ENCODE results near the gene NSDHL. TPM values are rescaled to one million over a fixed set of nuclear protein-coding genes. Genes with fewer than 3 reads are reported as not detected.

NSDHL gene
- total RNA-seq, 2 experiments from 2014 or later, result 13.7 to 20.2 TPM

DNA sequence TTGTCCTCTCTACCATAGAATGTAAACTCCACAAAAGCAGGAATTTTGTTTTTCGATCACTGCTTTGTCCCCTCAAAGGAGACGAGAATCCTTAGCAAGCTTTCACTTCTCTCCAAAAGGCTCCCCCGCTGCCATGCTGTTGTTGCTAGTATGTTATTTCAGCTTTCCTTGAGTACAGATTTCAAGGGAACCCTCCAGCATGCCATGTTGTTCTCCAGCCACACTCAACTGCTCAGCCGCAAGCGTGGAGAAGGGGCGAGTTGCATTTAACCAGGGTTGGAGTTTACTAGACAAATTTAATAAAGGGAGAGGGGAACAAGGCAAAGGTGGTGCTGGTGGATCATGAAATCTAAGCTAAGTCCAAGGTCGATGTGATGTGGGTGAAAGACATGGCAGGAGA, 23.1 kb downstream of the NSDHL start:
- POLR2A ChIA-PET, result no interaction called here
- no peak overlapping the region for H3K4me3 ChIP-seq (ENCODE audit: low read depth, low read length, poor library complexity, severe bottlenecking)
- H3K4me1 ChIP-seq (ENCODE audit: insufficient read depth, low read length, poor library complexity, severe bottlenecking), result no peaks in the 10 kb centered on the region
- H3K79me2 ChIP-seq (ENCODE audit: insufficient read depth, low read depth, low read length), result no peaks in the 10 kb centered on the region
- DNase-seq (ENCODE audit: low spot score), result no peak
- no peak overlapping the region for H2AFZ ChIP-seq (ENCODE audit: low read length)
- no TSS peak for BruUV-seq (replicated peaks)
- H4K20me1 ChIP-seq (ENCODE audit: insufficient read depth, low read length), result no peaks in the 10 kb centered on the region
- intact Hi-C loops (cut with micrococcal nuclease; ENCODE audit: unreplicated experiment), result no loop called here
- no peaks in the 10 kb centered on the region for H3K9me3 ChIP-seq (ENCODE audit: low read length)
- H3K27ac ChIP-seq (ENCODE audit: low read depth, low read length, poor library complexity, severe bottlenecking), result no peak overlapping the region
- no peak overlapping the region for H3K4me2 ChIP-seq (ENCODE audit: low read length)
- H3K9me2 ChIP-seq (ENCODE audit: insufficient read depth, low read length), result no peaks in the 10 kb centered on the region
- CTCF ChIA-PET (ENCODE audit: unreplicated experiment), result no interaction called here
- peaks cover 14% of the 10 kb centered on the region for H3K36me3 ChIP-seq (ENCODE audit: insufficient read depth, low read length)
- TF ChIP-seq, protein P1, sequence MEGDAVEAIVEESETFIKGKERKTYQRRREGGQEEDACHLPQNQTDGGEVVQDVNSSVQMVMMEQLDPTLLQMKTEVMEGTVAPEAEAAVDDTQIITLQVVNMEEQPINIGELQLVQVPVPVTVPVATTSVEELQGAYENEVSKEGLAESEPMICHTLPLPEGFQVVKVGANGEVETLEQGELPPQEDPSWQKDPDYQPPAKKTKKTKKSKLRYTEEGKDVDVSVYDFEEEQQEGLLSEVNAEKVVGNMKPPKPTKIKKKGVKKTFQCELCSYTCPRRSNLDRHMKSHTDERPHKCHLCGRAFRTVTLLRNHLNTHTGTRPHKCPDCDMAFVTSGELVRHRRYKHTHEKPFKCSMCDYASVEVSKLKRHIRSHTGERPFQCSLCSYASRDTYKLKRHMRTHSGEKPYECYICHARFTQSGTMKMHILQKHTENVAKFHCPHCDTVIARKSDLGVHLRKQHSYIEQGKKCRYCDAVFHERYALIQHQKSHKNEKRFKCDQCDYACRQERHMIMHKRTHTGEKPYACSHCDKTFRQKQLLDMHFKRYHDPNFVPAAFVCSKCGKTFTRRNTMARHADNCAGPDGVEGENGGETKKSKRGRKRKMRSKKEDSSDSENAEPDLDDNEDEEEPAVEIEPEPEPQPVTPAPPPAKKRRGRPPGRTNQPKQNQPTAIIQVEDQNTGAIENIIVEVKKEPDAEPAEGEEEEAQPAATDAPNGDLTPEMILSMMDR (conservative IDR thresholded peaks at IDR 0.05; ENCODE audit: low read length), result no peak
- TF ChIP-seq EZH2phosphoT487 (IDR thresholded peaks at IDR 0.05; ENCODE audit: borderline replicate concordance, low read depth, low read length), result no peak

DNA sequence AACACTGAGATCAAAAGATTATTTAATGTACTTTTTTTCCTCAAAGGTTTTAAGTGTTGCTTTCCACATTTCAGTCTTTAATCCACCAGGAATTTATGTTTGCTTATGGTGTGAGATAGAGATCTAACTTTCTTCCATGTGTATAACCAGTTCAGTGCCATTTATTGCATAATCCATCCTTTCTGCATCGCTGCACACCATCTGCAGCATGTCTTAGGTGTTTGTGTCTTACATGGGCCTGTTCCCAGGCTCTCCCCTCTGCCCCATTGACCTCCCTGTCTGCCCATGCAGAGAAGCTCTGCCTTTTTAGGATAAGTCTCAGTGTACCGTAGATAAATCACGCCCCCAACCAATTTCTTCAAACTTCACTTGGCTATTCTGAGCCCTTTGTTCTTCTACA, 30.3 kb downstream of the NSDHL start:
- no peak overlapping the region for H3K4me2 ChIP-seq (ENCODE audit: low read length)
- no peaks in the 10 kb centered on the region for H3K79me2 ChIP-seq (ENCODE audit: insufficient read depth, low read depth, low read length)
- H4K20me1 ChIP-seq (ENCODE audit: insufficient read depth, low read length), result no peaks in the 10 kb centered on the region
- ChIA-PET CTCF (ENCODE audit: unreplicated experiment) (no interaction called here), POLR2A (interaction anchor here (0.6 kb wide), 1 partner anchor 26 kb away, joined by 3 read pairs; no protein-coding TSS in a partner anchor)
- H3K36me3 ChIP-seq (ENCODE audit: insufficient read depth, low read length), result peaks cover 10% of the 10 kb centered on the region
- H3K4me3 ChIP-seq (ENCODE audit: low read depth, low read length, poor library complexity, severe bottlenecking), result no peak overlapping the region
- no peak overlapping the region for H3K27ac ChIP-seq (ENCODE audit: low read depth, low read length, poor library complexity, severe bottlenecking)
- no peaks in the 10 kb centered on the region for H3K9me3 ChIP-seq (ENCODE audit: low read length)
- no peak overlapping the region for H2AFZ ChIP-seq (ENCODE audit: low read length)
- no peak for DNase-seq (ENCODE audit: low spot score)
- TF ChIP-seq EZH2phosphoT487 (IDR thresholded peaks at IDR 0.05; ENCODE audit: borderline replicate concordance, low read depth, low read length), result no peak
- TF ChIP-seq, protein P1 (conservative IDR thresholded peaks at IDR 0.05; ENCODE audit: low read length), result no peak
- intact Hi-C loops (cut with micrococcal nuclease; ENCODE audit: unreplicated experiment), result no loop called here
- BruUV-seq (replicated peaks), result no TSS peak
- no peaks in the 10 kb centered on the region for H3K9me2 ChIP-seq (ENCODE audit: insufficient read depth, low read length)
- H3K4me1 ChIP-seq (ENCODE audit: insufficient read depth, low read length, poor library complexity, severe bottlenecking), result no peaks in the 10 kb centered on the region

DNA sequence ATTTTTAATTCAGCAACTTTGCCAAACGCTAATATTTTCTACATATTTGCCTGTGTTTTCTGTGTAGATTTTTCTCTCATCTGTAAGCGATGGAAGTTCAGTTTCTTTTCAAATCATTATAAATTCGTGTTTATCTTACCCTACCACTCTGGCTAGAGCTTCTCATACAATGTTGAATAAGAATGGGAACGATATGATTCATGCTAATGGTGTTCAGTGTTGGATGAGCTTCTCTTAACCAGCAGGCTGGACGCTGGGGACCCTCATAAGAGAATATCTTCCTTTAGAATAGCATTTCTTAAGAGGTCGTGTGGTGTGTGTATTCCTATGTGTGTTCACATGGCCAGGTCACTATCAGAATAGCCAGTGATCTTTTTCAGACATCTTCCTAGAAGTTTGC, 31.0 kb downstream of the NSDHL start:
- CTCF ChIA-PET (ENCODE audit: unreplicated experiment), result no interaction called here
- Histone ChIP-seq H2AFZ (ENCODE audit: low read length) (no peak overlapping the region), H3K4me2 (ENCODE audit: low read length) (no peak overlapping the region), H3K9me3 (ENCODE audit: low read length) (no peaks in the 10 kb centered on the region), H3K27ac (ENCODE audit: low read depth, low read length, poor library complexity, severe bottlenecking) (no peak overlapping the region), H3K36me3 (ENCODE audit: insufficient read depth, low read length) (peaks cover 10% of the 10 kb centered on the region), H3K9me2 (ENCODE audit: insufficient read depth, low read length) (no peaks in the 10 kb centered on the region), H3K4me1 (ENCODE audit: insufficient read depth, low read length, poor library complexity, severe bottlenecking) (no peaks in the 10 kb centered on the region), H3K4me3 (ENCODE audit: low read depth, low read length, poor library complexity, severe bottlenecking) (no peak overlapping the region), H4K20me1 (ENCODE audit: insufficient read depth, low read length) (no peaks in the 10 kb centered on the region), H3K79me2 (ENCODE audit: insufficient read depth, low read depth, low read length) (no peaks in the 10 kb centered on the region)
- TF ChIP-seq EZH2phosphoT487 (IDR thresholded peaks at IDR 0.05; ENCODE audit: borderline replicate concordance, low read depth, low read length), result no peak
- TF ChIP-seq, protein P1 (conservative IDR thresholded peaks at IDR 0.05; ENCODE audit: low read length), result no peak
- no TSS peak for BruUV-seq (replicated peaks)
- no peak for DNase-seq (ENCODE audit: low spot score)
- intact Hi-C loops (cut with micrococcal nuclease; ENCODE audit: unreplicated experiment), result no loop called here
- POLR2A ChIA-PET, result interaction anchor here (0.6 kb wide), 1 partner anchor 26 kb away, joined by 3 read pairs; no protein-coding TSS in a partner anchor
